HG03558 (cell line): ENCODE measurements around the gene DNASE1L1.

Experiments used
- ATAC-seq: cut with Tn5 transposase; IDR thresholded peaks from one replicate; pipeline ENCODE4 v1.9.1; 2021; ENCODE audit warnings: moderate number of reproducible peaks; ENCODE audit not compliant: unreplicated experiment; ENCODE audit errors: extremely low read depth

DNASE1L1 gene

GRCh38 chrX:154436983-154437752 lies 28.1 kb upstream of the DNASE1L1 start, which contains the start of gene GDI1:
TSS of gene GDI1 (plus strand) at chrX:154437154. CDS start at chrX:154437255, 101 bp downstream.
- no peak for ATAC-seq

- no peak for ATAC-seq
These were observed 27.4 kb upstream of the DNASE1L1 start for GRCh38 chrX:154436374-154436982.

- no peak for ATAC-seq
These were observed 26.2 kb upstream of the DNASE1L1 start for GRCh38 chrX:154435171-154435733.

- ATAC-seq = no peak
These were observed 25.5 kb upstream of the DNASE1L1 start for GRCh38 chrX:154434394-154435168.

GRCh38 chrX:154433605-154434004 lies 24.6 kb upstream of the DNASE1L1 start:
- ATAC-seq = no peak

DNA sequence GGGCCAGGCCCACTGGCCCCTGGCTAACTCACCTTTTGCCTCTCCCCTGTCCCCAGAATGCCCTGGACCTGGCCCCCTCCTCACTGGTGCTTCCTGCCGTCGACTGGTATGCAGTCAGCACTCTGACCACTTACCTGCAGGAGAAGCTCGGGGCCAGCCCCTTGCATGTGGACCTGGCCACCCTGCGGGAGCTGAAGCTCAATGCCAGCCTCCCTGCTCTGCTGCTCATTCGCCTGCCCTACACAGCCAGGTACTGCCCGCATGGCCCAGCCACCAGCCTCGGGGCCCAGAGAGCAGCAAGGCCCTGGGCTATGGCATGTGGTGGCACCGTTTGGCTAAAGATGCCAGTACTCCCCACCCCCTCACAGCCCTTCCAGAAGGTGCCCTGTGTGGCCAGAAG lies 23.2 kb upstream of the DNASE1L1 start:
- ATAC-seq = no peak

DNA sequence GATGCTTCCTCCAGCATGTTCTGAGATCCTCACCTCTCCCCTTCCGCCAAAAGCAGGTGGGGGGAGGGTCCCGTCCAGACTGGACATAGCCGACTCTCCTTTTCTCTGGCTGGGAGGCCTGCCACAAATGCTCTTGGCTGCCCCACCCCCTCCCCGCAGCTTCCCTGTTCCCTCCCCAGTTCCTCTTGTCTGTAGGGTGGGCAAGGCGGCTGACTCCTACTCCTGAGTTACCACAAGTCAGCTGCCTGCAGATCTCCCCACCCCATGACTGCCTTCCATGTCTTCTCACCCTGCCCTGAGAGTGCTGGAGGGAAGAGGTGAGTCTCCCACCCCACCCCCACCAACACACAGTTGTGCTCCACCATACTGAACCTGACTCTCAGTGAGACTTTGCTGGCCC lies 22.3 kb upstream of the DNASE1L1 start:
- ATAC-seq = no peak

DNA sequence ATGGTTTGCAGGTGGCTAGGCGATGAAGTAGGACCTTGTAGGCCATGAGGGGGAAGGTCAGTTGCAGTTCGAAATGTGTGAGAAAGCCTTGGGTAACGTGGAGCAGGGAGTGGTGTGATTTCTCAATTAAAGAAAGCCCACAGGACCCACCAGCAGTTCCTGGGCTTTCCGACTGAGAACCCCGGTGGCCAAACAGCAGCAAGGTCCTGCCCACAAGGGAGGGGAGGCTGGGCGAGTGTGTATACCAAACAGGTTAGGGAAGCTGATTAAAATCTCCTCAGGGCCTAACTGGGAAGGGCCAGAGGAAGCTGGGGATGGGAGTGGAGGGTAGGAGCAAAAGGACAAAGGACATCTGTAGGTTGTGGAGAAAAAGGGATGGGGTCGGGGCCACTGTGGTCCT lies 21.9 kb upstream of the DNASE1L1 start:
- ATAC-seq = no peak

GRCh38 chrX:154430479-154430878 lies 21.4 kb upstream of the DNASE1L1 start:
- no peak for ATAC-seq

- ATAC-seq = no peak
These were observed 20.7 kb upstream of the DNASE1L1 start for GRCh38 chrX:154429711-154430110.

GRCh38 chrX:154428176-154429171 lies 19.4 kb upstream of the DNASE1L1 start, which contains the start of gene ATP6AP1:
TSS of gene ATP6AP1 (plus strand) at chrX:154428677. CDS start at chrX:154428693, 16 bp downstream.
- peak; percentile 83 for ATAC-seq

- ATAC-seq = no peak
These were observed 18.1 kb upstream of the DNASE1L1 start for GRCh38 chrX:154426916-154427770.

DNA sequence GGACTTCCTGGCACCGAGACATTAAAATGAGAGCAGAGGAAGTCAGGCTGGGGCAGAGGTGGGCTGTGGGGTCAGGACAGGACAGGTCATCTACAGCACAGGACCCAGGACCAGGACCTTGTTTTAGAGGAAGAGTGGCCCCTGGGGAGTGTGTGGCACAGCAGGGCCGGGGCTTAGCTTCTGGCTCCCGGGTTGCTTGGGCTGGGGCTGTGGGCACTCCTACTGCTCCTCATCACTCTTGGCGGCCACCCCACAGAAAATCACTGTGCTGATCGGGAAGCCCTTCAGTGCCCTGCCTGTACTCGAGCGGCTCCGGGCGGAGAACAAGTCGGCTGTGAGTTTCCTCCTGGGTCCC lies 11.3 kb upstream of the DNASE1L1 start:
- ATAC-seq = no peak

DNA sequence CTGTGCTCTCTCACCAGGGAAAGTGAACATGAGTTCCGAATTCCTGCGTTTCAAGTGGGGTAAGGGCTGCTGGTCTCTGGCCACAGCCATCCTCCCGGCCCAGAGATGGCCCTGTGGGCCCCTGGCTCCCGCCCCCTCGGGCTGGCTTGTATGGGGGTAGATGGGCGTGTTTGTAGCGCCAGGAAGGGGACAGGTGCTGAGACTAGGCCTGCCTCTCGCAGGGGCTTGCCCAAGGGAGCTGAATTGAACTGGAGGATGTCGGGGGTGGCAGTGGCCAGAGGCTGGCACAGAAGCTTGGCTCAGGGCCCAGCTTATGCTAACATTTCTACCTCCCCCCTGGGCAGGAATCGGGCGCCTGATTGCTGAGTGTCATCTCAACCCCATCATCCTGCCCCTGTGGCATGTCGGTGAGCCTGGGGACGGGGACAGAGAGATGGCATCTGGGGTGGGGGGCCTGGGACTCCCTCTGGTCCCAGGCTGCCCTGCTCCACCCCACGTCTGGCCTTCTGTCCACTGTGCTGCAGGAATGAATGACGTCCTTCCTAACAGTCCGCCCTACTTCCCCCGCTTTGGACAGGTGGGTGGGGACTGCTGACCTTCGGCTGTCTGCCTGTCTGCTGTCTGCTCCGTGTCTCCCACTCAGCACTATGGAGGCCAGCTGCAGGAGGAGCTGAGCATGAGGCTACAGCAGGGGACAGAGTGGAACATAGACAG lies 10.8 kb upstream of the DNASE1L1 start:
- no peak for ATAC-seq

GRCh38 chrX:154419189-154419588 lies 10.1 kb upstream of the DNASE1L1 start:
- no peak for ATAC-seq

DNA sequence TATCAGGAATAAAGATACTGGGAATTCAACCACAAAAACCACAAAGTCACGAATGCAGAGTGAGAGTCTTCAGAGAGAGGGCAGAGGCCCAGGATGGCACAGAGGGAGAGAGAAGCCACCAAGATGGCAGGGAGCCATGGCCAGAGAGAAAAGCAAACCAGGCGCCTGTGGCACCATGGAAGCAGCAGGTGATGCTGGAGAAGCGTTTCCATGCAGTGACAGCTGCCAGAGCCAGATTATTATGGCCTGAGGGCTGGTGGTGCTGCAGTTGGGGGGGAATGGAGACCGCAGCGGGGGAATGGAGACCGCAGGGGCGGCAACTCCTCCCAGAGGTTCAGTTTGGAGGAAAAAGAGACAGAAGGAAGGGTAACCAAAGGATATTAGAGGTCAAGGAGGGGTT lies 8.1 kb upstream of the DNASE1L1 start:
- ATAC-seq = no peak

GRCh38 chrX:154413142-154413541 lies 4.1 kb upstream of the DNASE1L1 start:
- ATAC-seq = no peak

- ATAC-seq = no peak
These were observed 3.4 kb upstream of the DNASE1L1 start for GRCh38 chrX:154412468-154412867.
